HepG2 (cell line): Measurements from ENCODE around the gene CATSPERD. TPM values are rescaled to one million over a fixed set of nuclear protein-coding genes. Genes with fewer than 3 reads are reported as not detected.

Experiments
- BHLHE40 ChIP-seq: IDR thresholded peaks from 2 replicates; pipeline ENCODE4 v1.6.1; 2011; ENCODE audit warnings: low read length, improper control_type of control experiment
- GTF3A ChIP-seq: sonication (generic); formaldehyde crosslinking; conservative IDR thresholded peaks from 2 replicates; pipeline ENCODE4 v1.4.0; 2020; ENCODE audit warnings: mild to moderate bottlenecking, missing genetic modification reagents
- MAZ ChIP-seq, 2 experiments: sonication (generic) in 1 of 2; formaldehyde crosslinking in 1 of 2; IDR thresholded peaks; 2 replicates each; pipeline versions ENCODE4 v1.5.0 to v1.6.1; 2012 to 2020; ENCODE audit warnings: low read depth in 2 of 2, mild to moderate bottlenecking in 2 of 2, borderline replicate concordance in 1 of 2, improper control_type of control experiment in 1 of 2, low read length in 1 of 2, missing genetic modification reagents in 1 of 2, moderate library complexity in 1 of 2
- MED13 ChIP-seq: sonication (generic); formaldehyde crosslinking; IDR thresholded peaks from 2 replicates; pipeline ENCODE4 v1.5.0; 2020; ENCODE audit warnings: missing genetic modification reagents
- MEF2D ChIP-seq: sonication (generic); formaldehyde crosslinking; IDR thresholded peaks from 2 replicates; pipeline ENCODE4 v1.5.1; 2020; ENCODE audit warnings: mild to moderate bottlenecking, missing genetic modification reagents
- NONO ChIP-seq, 2 experiments: fragments of 450-650 bp in 1 of 2; sonication (generic) in 1 of 2; formaldehyde crosslinking in 1 of 2; IDR thresholded peaks in 1 of 2; conservative IDR thresholded peaks in 1 of 2; 2 replicates each; pipeline versions ENCODE4 v1.6.1 to v1.8.0; 2017 to 2022; ENCODE audit warnings: mild to moderate bottlenecking in 1 of 2, missing genetic modification reagents in 1 of 2, moderate library complexity in 1 of 2
- SALL2 ChIP-seq: sonication (generic); formaldehyde crosslinking; IDR thresholded peaks from 2 replicates; pipeline ENCODE4 v1.8.1; 2023; ENCODE audit warnings: mild to moderate bottlenecking, missing genetic modification reagents, inconsistent platforms
- ZBTB38 ChIP-seq: sonication (generic); formaldehyde crosslinking; IDR thresholded peaks from 2 replicates; pipeline ENCODE4 v1.5.1; 2020; ENCODE audit warnings: mild to moderate bottlenecking, missing genetic modification reagents
- ZEB1 ChIP-seq: IDR thresholded peaks from 2 replicates; pipeline ENCODE4 v1.6.1; 2012; ENCODE audit warnings: mild to moderate bottlenecking, low read depth, inconsistent platforms; ENCODE audit not compliant: insufficient replicate concordance
- ZFP62 ChIP-seq: sonication (generic); formaldehyde crosslinking; IDR thresholded peaks from 2 replicates; pipeline ENCODE4 v1.4.0; 2020; ENCODE audit warnings: missing genetic modification reagents
- ZNF432 ChIP-seq: sonication (generic); formaldehyde crosslinking; IDR thresholded peaks from 2 replicates; pipeline ENCODE4 v1.5.0; 2020; ENCODE audit warnings: missing genetic modification reagents, mild to moderate bottlenecking, borderline replicate concordance
- ZNF761 ChIP-seq: sonication (generic); formaldehyde crosslinking; conservative IDR thresholded peaks from 2 replicates; pipeline ENCODE4 v1.4.0; 2020; ENCODE audit warnings: mild to moderate bottlenecking, missing genetic modification reagents
- polyA plus RNA-seq, 8 experiments: library from polyadenylated mRNA; depleted of rRNA in 3 of 8; stranded (reverse) in 7 of 8; unstranded in 1 of 8; fragments of >200 nt; fragmentation: Illumina TruSeq in 4 of 8; extraction: Trizol in 4 of 8; gene quantifications; 2 replicates each; pipeline versions ENCODE4 v1.2.1 to v1.2.3, GENCODE V29; 2011 to 2016; ENCODE audit warnings: low read depth in 4 of 8, missing spikeins in 1 of 8, mixed read lengths in 1 of 8; ENCODE audit not compliant: insufficient read depth in 1 of 8
- total RNA-seq, 5 experiments: library from RNA; depleted of rRNA; stranded (reverse); fragments of >200 nt; fragmentation: Illumina TruSeq; extraction: Trizol; gene quantifications; 2 replicates each; pipeline ENCODE4 v1.2.3, GENCODE V29; 2016; ENCODE audit warnings: low read depth in 1 of 5
- TF ChIP-seq, protein P1 (sequence below): sonication (generic); formaldehyde crosslinking; IDR thresholded peaks from 2 replicates; pipeline ENCODE4 v1.8.0; 2022; ENCODE audit warnings: mild to moderate bottlenecking, missing genetic modification reagents
- TF ChIP-seq, protein P2 (sequence below): sonication (generic); formaldehyde crosslinking; IDR thresholded peaks from 2 replicates; pipeline ENCODE4 v1.9.0; 2021; ENCODE audit warnings: missing genetic modification reagents, borderline replicate concordance
- TF ChIP-seq, protein P3 (sequence below): sonication (generic); formaldehyde crosslinking; IDR thresholded peaks from 2 replicates; pipeline ENCODE4 v1.8.1; 2023; ENCODE audit warnings: mild to moderate bottlenecking, missing genetic modification reagents, borderline replicate concordance
- TF ChIP-seq, protein P4 (sequence below): sonication (generic); formaldehyde crosslinking; IDR thresholded peaks from 2 replicates; pipeline ENCODE4 v1.4.0; 2020; ENCODE audit warnings: missing genetic modification reagents; ENCODE audit errors: not compliant biosample characterization
- TF ChIP-seq, protein P5 (sequence below): sonication (generic); formaldehyde crosslinking; IDR thresholded peaks from 2 replicates; pipeline ENCODE4 v1.4.0; 2020; ENCODE audit warnings: mild to moderate bottlenecking, missing genetic modification reagents

CATSPERD gene
- total and polyA plus RNA-seq, 2 of the 13 experiments (the other 11 are each of a cell fraction or from before 2014, with no cell fraction given): 0.04 TPM; not detected in 1

DNA sequence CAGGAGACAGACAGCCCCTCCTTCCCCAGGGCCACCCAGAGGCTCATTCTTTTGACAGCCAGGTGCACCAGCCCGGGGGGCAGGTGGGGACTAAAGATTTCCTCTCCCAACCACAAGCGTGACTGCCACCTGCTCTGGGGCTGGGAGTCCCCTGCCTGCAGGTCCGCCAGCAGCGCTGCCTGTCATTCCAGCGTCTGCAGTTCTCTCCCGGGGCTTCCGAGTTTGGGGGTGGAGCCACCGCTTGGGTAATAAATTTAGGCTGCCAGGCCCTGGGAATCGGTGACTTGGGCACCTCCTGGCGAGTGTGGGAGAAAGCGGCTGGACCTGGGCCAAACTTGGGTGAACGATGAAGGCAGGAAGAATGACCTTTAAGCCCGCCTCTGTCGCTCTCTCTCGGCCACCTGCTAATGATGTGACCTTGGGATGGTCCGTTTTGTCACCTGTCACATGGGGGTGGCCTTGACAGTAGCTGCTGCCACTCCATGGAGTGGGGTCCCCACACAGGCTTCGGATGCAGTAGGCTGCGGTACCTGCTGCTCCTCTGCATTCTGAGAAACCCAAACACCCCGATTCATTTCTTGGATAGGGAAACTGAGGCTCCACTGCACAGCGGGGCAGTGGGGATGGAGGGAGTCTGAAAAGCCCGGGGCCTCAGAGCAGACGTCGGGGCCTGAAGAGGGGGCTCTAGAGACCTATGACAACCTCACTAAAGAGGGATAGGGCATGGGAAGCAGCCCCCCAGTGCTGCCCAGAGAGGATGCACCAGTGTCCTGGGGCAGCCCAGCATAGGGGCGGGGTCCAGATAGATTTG lies 106.3 kb downstream of the CATSPERD start (continued):
- TF ChIP-seq, protein P1, sequence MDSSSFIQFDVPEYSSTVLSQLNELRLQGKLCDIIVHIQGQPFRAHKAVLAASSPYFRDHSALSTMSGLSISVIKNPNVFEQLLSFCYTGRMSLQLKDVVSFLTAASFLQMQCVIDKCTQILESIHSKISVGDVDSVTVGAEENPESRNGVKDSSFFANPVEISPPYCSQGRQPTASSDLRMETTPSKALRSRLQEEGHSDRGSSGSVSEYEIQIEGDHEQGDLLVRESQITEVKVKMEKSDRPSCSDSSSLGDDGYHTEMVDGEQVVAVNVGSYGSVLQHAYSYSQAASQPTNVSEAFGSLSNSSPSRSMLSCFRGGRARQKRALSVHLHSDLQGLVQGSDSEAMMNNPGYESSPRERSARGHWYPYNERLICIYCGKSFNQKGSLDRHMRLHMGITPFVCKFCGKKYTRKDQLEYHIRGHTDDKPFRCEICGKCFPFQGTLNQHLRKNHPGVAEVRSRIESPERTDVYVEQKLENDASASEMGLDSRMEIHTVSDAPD (CRISPR knock-in tag): peak; percentile 89
- peak; percentile 87 for TF ChIP-seq MEF2D (CRISPR knock-in tag)
- TF ChIP-seq, protein P2, sequence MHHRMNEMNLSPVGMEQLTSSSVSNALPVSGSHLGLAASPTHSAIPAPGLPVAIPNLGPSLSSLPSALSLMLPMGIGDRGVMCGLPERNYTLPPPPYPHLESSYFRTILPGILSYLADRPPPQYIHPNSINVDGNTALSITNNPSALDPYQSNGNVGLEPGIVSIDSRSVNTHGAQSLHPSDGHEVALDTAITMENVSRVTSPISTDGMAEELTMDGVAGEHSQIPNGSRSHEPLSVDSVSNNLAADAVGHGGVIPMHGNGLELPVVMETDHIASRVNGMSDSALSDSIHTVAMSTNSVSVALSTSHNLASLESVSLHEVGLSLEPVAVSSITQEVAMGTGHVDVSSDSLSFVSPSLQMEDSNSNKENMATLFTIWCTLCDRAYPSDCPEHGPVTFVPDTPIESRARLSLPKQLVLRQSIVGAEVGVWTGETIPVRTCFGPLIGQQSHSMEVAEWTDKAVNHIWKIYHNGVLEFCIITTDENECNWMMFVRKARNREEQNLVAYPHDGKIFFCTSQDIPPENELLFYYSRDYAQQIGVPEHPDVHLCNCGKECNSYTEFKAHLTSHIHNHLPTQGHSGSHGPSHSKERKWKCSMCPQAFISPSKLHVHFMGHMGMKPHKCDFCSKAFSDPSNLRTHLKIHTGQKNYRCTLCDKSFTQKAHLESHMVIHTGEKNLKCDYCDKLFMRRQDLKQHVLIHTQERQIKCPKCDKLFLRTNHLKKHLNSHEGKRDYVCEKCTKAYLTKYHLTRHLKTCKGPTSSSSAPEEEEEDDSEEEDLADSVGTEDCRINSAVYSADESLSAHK (CRISPR knock-in tag): no peak
- TF ChIP-seq MAZ (IDR thresholded peaks at IDR 0.05; ENCODE audit: borderline replicate concordance, low read depth, low read length): no peak
- peak; percentile 49; the same call in 1 of the 2 replicates for TF ChIP-seq MAZ (CRISPR knock-in tag; IDR thresholded peaks at IDR 0.05; ENCODE audit: low read depth)
- TF ChIP-seq ZNF432 (CRISPR knock-in tag): no peak
- TF ChIP-seq, protein P3, sequence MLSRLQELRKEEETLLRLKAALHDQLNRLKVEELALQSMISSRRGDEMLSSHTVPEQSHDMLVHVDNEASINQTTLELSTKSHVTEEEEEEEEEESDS (CRISPR knock-in tag): 0 out of 2 replicates have a peak, but pooled peaks have one; percentile 43
- 0 out of 2 replicates have a peak, but pooled peaks have one; percentile 82 for TF ChIP-seq GTF3A (CRISPR knock-in tag)
- TF ChIP-seq BHLHE40: 0 out of 2 replicates have a peak, but pooled peaks have one; percentile 29
- TF ChIP-seq, protein P4, sequence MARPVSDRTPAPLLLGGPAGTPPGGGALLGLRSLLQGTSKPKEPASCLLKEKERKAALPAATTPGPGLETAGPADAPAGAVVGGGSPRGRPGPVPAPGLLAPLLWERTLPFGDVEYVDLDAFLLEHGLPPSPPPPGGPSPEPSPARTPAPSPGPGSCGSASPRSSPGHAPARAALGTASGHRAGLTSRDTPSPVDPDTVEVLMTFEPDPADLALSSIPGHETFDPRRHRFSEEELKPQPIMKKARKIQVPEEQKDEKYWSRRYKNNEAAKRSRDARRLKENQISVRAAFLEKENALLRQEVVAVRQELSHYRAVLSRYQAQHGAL: no peak
- TF ChIP-seq ZNF761: peak; percentile 80
- 0 out of 2 replicates have a peak, but pooled peaks have one; percentile 11 for TF ChIP-seq MED13
- TF ChIP-seq, protein P5, sequence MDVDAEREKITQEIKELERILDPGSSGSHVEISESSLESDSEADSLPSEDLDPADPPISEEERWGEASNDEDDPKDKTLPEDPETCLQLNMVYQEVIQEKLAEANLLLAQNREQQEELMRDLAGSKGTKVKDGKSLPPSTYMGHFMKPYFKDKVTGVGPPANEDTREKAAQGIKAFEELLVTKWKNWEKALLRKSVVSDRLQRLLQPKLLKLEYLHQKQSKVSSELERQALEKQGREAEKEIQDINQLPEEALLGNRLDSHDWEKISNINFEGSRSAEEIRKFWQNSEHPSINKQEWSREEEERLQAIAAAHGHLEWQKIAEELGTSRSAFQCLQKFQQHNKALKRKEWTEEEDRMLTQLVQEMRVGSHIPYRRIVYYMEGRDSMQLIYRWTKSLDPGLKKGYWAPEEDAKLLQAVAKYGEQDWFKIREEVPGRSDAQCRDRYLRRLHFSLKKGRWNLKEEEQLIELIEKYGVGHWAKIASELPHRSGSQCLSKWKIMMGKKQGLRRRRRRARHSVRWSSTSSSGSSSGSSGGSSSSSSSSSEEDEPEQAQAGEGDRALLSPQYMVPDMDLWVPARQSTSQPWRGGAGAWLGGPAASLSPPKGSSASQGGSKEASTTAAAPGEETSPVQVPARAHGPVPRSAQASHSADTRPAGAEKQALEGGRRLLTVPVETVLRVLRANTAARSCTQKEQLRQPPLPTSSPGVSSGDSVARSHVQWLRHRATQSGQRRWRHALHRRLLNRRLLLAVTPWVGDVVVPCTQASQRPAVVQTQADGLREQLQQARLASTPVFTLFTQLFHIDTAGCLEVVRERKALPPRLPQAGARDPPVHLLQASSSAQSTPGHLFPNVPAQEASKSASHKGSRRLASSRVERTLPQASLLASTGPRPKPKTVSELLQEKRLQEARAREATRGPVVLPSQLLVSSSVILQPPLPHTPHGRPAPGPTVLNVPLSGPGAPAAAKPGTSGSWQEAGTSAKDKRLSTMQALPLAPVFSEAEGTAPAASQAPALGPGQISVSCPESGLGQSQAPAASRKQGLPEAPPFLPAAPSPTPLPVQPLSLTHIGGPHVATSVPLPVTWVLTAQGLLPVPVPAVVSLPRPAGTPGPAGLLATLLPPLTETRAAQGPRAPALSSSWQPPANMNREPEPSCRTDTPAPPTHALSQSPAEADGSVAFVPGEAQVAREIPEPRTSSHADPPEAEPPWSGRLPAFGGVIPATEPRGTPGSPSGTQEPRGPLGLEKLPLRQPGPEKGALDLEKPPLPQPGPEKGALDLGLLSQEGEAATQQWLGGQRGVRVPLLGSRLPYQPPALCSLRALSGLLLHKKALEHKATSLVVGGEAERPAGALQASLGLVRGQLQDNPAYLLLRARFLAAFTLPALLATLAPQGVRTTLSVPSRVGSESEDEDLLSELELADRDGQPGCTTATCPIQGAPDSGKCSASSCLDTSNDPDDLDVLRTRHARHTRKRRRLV (CRISPR knock-in tag): 0 out of 2 replicates have a peak, but pooled peaks have one; percentile 33
- peak; percentile 48; the same call in 1 of the 2 replicates for TF ChIP-seq ZBTB38 (CRISPR knock-in tag)
- TF ChIP-seq ZEB1: peak; percentile 58
- TF ChIP-seq NONO (IDR thresholded peaks at IDR 0.05): no peak
- peak; percentile 73 for TF ChIP-seq NONO (CRISPR knock-in tag; conservative IDR thresholded peaks at IDR 0.05)
- TF ChIP-seq SALL2: peak; percentile 10; the same call in 1 of the 2 replicates
- TF ChIP-seq ZFP62 (CRISPR knock-in tag): no peak
